Adipocyte (in vitro differentiated cells): ENCODE measurements around the gene SYNE2.

Experiments used
- DNase-seq: peaks from one replicate; pipeline ENCODE4 v3.0.0-alpha.2; 2015; ENCODE audit warnings: low read depth
- H3K27me3 ChIP-seq: replicated peaks from 2 replicates; pipeline ENCODE4 v1.7.0; 2013; ENCODE audit warnings: mild to moderate bottlenecking, low read length, moderate library complexity; ENCODE audit not compliant: control insufficient read depth, insufficient read depth
- H3K36me3 ChIP-seq: 2 replicates; pipeline ENCODE4 v1.7.0; 2013; ENCODE audit warnings: low read length, mild to moderate bottlenecking, moderate library complexity; ENCODE audit not compliant: control insufficient read depth, insufficient read depth, severe bottlenecking
- H3K4me1 ChIP-seq: 2 replicates; pipeline ENCODE4 v1.7.0; 2013; ENCODE audit warnings: mild to moderate bottlenecking, low read length, moderate library complexity; ENCODE audit not compliant: control insufficient read depth, insufficient read depth
- H3K4me3 ChIP-seq: 2 replicates; pipeline ENCODE4 v1.7.0; 2013; ENCODE audit warnings: mild to moderate bottlenecking, low read length, moderate library complexity
- H3K9ac ChIP-seq: 2 replicates; pipeline ENCODE4 v1.7.0; 2013; ENCODE audit warnings: mild to moderate bottlenecking, low read length, moderate library complexity
- H3K9me3 ChIP-seq: 2 replicates; pipeline ENCODE4 v1.7.0; 2013; ENCODE audit warnings: mild to moderate bottlenecking, low read length, moderate library complexity; ENCODE audit not compliant: control insufficient read depth

Gene SYNE2

DNA sequence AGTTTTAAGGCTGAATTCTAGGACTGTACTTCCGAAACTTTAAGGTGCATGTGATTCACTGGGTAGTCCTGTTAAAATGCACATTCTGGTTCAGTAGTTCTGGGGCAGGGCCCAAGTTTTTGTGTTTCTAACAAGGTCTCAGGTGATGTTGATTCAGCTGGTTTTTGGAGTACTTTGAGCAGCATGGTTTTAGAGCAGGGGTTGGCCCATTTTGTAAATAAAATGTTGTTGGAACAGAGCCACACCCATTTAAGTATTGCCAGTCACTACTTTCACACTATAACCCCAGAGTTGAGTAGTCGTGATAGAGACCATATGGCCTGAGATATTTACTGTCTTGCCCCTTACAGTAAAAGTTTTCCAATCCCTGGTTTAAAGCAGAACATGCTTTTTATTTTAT is 111.3 kb downstream of the SYNE2 start:
- Histone ChIP-seq H3K9ac (no peak overlapping the region), H3K4me1 (peaks cover 6% of the 10 kb centered on the region), H3K9me3 (no peaks in the 10 kb centered on the region), H3K27me3 (no peaks in the 10 kb centered on the region), H3K36me3 (peaks cover 19% of the 10 kb centered on the region), H3K4me3 (no peak overlapping the region)
- no peak for DNase-seq

DNA sequence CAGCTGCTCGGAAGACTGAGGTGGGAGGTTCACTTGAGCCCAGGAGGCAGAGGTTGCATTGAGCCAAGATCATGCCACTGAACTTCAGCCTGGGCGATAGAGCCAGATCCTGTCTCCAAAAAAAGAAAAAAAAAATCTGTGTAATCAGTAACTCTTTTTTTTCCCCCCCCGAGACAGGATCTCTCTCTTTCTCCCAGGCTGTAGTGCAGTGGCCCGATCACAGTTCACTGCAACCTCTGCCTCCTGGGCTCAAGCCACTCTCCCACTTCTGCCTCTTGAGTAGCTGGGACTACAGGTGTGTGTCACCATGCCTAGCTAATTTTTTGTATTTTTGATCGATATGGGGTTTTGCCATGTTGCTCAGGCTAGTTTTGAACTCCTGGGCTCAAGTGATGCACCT is 113.6 kb downstream of the SYNE2 start:
- peaks cover 19% of the 10 kb centered on the region for H3K36me3 ChIP-seq
- no peaks in the 10 kb centered on the region for H3K9me3 ChIP-seq
- no peaks in the 10 kb centered on the region for H3K27me3 ChIP-seq
- DNase-seq, result no peak
- peaks cover under 1% of the 10 kb centered on the region for H3K4me1 ChIP-seq
- no peak overlapping the region for H3K9ac ChIP-seq
- no peak overlapping the region for H3K4me3 ChIP-seq

DNA sequence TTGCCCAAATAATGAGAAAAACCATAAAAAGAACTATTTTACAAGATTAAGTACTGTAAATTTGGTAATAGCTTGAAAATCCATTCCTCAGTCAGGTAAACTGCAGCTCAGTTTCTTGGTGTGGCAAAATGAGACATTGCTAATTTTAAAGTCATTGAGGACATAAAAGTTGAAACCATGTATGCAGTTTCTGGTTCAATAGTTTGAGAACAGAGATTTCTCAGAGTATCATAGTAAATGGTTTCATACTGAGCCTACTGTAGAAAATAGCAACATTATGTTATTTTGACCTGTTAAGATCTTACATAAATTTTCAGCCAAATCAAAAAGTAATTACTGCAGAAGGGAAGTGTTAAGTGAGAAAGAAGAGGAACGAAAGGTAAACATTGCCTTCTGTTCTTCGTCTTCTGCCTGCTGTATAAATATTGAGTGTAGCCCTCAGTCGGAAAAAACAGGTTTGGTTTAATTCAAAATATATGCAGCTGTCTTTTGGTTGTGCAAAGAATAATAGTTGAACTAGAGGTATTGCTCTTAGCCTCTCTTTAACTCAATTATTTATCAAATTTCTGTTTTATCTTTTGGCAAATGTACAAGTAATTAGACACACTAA is 119.6 kb downstream of the SYNE2 start:
- H3K9me3 ChIP-seq, result no peaks in the 10 kb centered on the region
- no peak for DNase-seq
- no peak overlapping the region for H3K4me3 ChIP-seq
- peaks cover 16% of the 10 kb centered on the region for H3K36me3 ChIP-seq
- no peak overlapping the region for H3K9ac ChIP-seq
- H3K27me3 ChIP-seq, result no peaks in the 10 kb centered on the region
- no peaks in the 10 kb centered on the region for H3K4me1 ChIP-seq

DNA sequence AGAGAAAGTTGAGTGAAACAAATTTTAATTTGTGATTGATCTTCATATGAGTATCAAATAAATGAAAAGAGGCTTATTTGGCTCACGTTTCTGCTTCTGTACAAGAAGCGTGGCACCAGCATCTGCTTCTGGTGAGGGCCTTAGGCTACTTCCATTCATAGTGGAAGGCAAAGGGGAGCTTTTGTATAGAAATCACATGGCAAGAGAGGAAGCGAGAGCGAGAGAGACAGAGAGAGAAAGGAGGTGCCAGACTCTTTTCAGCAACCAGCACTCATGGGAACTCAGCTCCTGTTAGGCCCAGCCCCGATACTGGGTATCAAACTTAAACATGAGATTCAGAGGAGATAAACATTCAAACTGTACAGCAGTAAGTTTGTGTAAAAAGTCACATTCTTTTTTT is 121.4 kb downstream of the SYNE2 start:
- Histone ChIP-seq H3K4me1 (no peaks in the 10 kb centered on the region), H3K9ac (no peak overlapping the region), H3K36me3 (peaks cover 13% of the 10 kb centered on the region), H3K9me3 (no peaks in the 10 kb centered on the region), H3K27me3 (no peaks in the 10 kb centered on the region), H3K4me3 (no peak overlapping the region)
- DNase-seq, result no peak

DNA sequence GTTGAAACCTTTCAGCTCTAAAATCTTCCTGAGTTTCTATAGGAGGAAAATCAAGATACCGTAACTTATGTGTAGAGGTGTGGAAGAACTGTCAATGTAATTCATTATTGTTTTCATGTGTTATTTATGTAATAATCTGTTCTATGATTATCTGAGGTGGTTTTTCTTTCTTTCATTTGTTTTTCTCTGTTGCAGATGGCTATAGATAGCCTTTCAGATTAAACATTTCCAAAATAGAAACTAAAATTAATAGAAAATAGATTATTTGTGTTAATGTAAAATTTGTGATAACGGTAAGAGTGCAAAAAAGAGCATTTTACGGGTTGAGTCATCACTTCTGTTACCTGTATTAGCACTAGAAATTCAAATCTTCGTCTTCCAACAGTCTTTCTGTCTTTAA is 128.8 kb downstream of the SYNE2 start:
- DNase-seq, result no peak

DNA sequence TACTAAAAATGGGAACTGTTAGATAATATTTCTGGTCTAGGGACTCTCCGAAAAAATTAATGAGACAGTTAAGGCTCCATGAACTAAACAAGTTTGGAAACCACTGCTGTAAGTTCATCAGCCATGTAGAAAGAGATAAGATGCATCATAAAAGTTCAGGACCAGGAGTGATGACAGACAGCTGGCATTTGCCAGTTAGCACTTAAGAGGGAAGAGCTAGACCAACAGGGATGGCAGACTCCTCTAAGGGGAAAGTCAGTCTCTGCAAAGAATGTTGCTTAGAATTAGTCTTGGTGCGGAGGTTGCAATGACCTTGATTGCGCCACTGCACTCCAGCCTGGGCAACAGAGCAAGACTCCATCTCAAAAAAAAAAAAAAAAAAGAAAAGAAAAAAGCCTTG is 129.4 kb downstream of the SYNE2 start:
- no peak overlapping the region for H3K9ac ChIP-seq
- no peaks in the 10 kb centered on the region for H3K27me3 ChIP-seq
- no peaks in the 10 kb centered on the region for H3K9me3 ChIP-seq
- H3K36me3 ChIP-seq, result peaks cover 32% of the 10 kb centered on the region
- H3K4me3 ChIP-seq, result no peak overlapping the region
- H3K4me1 ChIP-seq, result peaks cover 3% of the 10 kb centered on the region
- no peak for DNase-seq

More for the DNA sequence above, 128.8 kb downstream of the SYNE2 start:
- H3K36me3 ChIP-seq, result peaks cover 32% of the 10 kb centered on the region
- no peak overlapping the region for H3K9ac ChIP-seq
- H3K4me3 ChIP-seq, result no peak overlapping the region
- H3K9me3 ChIP-seq, result no peaks in the 10 kb centered on the region
- no peaks in the 10 kb centered on the region for H3K27me3 ChIP-seq
- H3K4me1 ChIP-seq, result no peaks in the 10 kb centered on the region

DNA sequence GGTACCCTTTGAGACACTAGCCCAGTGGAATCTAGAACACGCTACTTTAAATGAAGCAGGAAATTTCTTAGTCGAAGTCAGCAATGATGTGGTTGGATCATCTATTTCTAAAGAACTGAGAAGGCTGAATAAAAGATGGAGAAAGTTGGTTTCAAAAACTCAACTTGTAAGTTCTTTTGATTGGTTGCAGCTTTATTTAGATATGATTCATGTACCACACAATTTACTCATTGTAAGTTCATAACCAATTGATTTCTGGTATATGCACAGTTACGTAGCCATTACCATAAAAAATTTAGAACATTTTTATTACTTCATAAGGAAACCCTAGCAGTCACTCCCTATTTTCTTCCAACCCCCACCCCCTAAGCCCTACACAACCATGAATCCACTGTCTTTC is 129.8 kb downstream of the SYNE2 start:
- peaks cover 30% of the 10 kb centered on the region for H3K36me3 ChIP-seq

DNA sequence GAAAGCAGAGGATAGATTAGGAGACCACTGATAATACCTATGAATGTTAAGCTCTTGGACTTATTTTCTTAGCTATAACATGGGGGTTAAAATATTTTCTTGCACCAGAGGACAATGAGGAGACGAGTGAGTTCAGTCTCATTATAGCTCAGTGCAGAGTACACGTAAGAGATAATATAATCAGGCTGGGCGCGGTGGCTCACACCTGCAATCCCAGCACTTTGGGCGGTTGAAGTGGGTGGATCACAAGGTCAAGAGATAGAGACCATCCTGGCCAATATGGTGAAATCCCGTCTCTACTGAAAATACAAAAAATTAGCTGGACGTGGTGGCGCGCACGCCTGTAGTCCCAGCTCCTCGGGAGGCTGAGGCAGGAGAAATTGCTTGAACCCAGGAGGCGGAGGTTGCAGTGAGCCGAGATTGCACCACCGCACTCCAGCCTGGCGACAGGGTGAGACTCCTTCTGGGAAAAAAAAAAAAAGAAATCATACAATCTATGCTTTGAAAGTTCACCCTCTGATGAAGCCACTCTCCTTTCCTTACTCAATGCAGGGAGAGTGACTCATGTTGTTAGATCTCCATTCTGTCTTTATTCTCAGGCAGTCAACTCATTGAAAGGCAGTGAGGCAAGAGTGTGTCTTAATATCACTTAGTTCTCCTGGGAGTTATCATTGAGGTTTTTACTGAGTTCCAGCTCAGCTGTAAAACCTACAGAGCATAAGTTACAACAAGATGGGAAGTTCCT is 134.2 kb downstream of the SYNE2 start:
- DNase-seq, result peak; percentile 92
- peaks cover 22% of the 10 kb centered on the region for H3K36me3 ChIP-seq

More for the DNA sequence above, 129.8 kb downstream of the SYNE2 start:
- peaks cover 7% of the 10 kb centered on the region for H3K4me1 ChIP-seq
- no peak for DNase-seq
- no peak overlapping the region for H3K9ac ChIP-seq
- H3K27me3 ChIP-seq, result no peaks in the 10 kb centered on the region
- H3K9me3 ChIP-seq, result no peaks in the 10 kb centered on the region
- no peak overlapping the region for H3K4me3 ChIP-seq

DNA sequence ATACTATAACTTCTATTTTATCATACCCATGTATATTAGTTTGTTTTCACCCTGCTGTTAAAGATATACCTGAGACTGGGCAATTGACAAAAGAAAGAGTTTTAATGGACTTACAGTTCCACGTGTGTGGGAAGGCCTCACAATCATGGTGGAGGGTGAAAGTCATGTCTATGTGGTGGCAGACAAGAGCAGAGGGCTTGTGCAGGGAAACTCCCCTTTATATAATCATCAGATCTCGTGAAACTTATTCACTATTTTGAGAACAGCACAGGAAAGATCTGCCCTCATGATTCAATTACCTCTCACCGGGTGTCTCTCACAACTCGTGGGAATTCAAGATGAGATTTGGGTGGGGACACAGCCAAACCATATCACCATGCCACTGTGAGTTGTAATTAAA is 135.8 kb downstream of the SYNE2 start:
- Histone ChIP-seq H3K9me3 (no peaks in the 10 kb centered on the region), H3K4me3 (no peak overlapping the region), H3K4me1 (peaks cover 10% of the 10 kb centered on the region), H3K36me3 (peaks cover 24% of the 10 kb centered on the region), H3K9ac (no peak overlapping the region), H3K27me3 (no peaks in the 10 kb centered on the region)
- no peak for DNase-seq

More for the DNA sequence above, 134.2 kb downstream of the SYNE2 start:
- H3K9me3 ChIP-seq, result no peaks in the 10 kb centered on the region
- no peak overlapping the region for H3K4me3 ChIP-seq
- peaks cover 10% of the 10 kb centered on the region for H3K4me1 ChIP-seq
- no peaks in the 10 kb centered on the region for H3K27me3 ChIP-seq
- no peak overlapping the region for H3K9ac ChIP-seq

DNA sequence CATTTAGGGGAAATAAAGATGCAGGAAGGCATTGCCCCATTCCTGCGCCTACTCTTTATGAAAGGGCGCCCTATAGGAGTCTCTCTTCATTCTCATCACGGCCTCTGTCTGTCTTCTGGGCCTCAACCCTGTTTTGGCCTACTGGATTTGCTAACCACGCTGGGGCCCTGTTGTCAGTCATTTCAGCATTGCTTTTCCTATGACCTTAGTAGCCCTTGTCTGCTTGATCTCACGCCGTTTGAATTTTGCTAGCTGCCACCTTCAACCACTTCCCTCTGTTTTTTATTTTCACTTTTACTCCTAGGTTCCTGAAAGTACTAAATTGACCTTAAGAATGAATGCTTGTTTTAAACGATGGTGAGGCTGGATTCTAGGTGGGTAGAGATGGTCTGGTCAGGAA is 139.0 kb downstream of the SYNE2 start:
- DNase-seq, result no peak
- Histone ChIP-seq H3K36me3 (peaks cover 25% of the 10 kb centered on the region), H3K9ac (no peak overlapping the region), H3K4me3 (no peak overlapping the region), H3K27me3 (no peaks in the 10 kb centered on the region), H3K9me3 (no peaks in the 10 kb centered on the region), H3K4me1 (peaks cover 8% of the 10 kb centered on the region)

DNA sequence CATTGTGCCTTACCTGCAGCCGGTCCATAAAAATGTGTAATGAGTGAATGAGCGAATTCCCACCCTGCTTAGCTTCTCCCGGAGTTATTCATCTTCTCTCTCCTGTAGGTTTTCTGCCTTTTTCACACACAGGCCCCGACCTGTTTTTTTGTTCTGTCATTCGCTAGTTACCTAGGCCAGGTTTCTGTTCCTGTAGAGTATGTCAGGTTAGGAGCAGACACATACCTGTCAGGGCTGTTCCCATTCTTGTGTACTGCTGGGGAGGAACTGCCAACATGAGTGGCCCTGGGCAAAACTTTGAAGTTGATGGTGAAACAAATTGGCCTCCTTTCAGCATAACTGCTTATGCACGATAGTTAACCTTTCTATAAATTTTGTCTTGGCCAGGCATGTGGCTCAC is 140.1 kb downstream of the SYNE2 start:
- Histone ChIP-seq H3K9ac (no peak overlapping the region), H3K4me1 (peaks cover under 1% of the 10 kb centered on the region), H3K27me3 (no peaks in the 10 kb centered on the region), H3K36me3 (peaks cover 35% of the 10 kb centered on the region), H3K4me3 (no peak overlapping the region), H3K9me3 (no peaks in the 10 kb centered on the region)
- no peak for DNase-seq
